Measurements from ENCODE around the gene NUDT16. TPM values are rescaled to one million over a fixed set of nuclear protein-coding genes. Genes with fewer than 3 reads are reported as not detected.

The NUDT16 gene
- total RNA-seq, 4 donors from 2014 or later, result 7.6 to 14.5 (median 11.6) TPM

GRCh38 chr3:131396170-131396569, 14.6 kb downstream of the NUDT16 start:
- Histone ChIP-seq H3K4me3 (no peak overlapping the region), H3K36me3 (no peaks in the 10 kb centered on the region), H3K27me3 (no peaks in the 10 kb centered on the region), H3K9me3 (no peaks in the 10 kb centered on the region), H3K4me1 (no peaks in the 10 kb centered on the region), H3K27ac (no peak overlapping the region)
- TF ChIP-seq POLR2A (IDR thresholded peaks at IDR 0.05), result no peak
- no peak for TF ChIP-seq EP300 (IDR thresholded peaks at IDR 0.05)
- TF ChIP-seq CTCF (IDR thresholded peaks at IDR 0.05), result no peak
- no peak for TF ChIP-seq POLR2AphosphoS5 (IDR thresholded peaks at IDR 0.05)
- DNase-seq (ENCODE audit: low spot score in 2 of 2), result no peak

- Histone ChIP-seq H3K4me3 (no peak overlapping the region), H3K36me3 (no peaks in the 10 kb centered on the region), H3K4me1 (peaks cover 10% of the 10 kb centered on the region), H3K27ac (no peak overlapping the region), H3K9me3 (no peaks in the 10 kb centered on the region), H3K27me3 (no peaks in the 10 kb centered on the region)
- TF ChIP-seq POLR2AphosphoS5 (IDR thresholded peaks at IDR 0.05), result no peak
- WGBS, result 78% methylated on average over 4 of the region's 4 CpGs
- no peak for DNase-seq (ENCODE audit: low spot score in 2 of 2)
These were observed 16.3 kb downstream of the NUDT16 start for GRCh38 chr3:131397889-131398288.

- Histone ChIP-seq H3K36me3 (no peaks in the 10 kb centered on the region), H3K27ac (peak overlapping the region; percentile 53), H3K27me3 (no peaks in the 10 kb centered on the region), H3K9me3 (peaks cover 5% of the 10 kb centered on the region), H3K4me3 (no peak overlapping the region), H3K4me1 (peaks cover 10% of the 10 kb centered on the region)
- TF ChIP-seq POLR2A (IDR thresholded peaks at IDR 0.05) (no peak), POLR2AphosphoS5 (IDR thresholded peaks at IDR 0.05) (no peak), CTCF (IDR thresholded peaks at IDR 0.05) (no peak), EP300 (IDR thresholded peaks at IDR 0.05) (no peak)
- 47% methylated on average over 3 of the region's 3 CpGs for WGBS
- no peak for DNase-seq (ENCODE audit: low spot score in 2 of 2)
These were observed 20.4 kb downstream of the NUDT16 start for GRCh38 chr3:131401978-131402377.

GRCh38 chr3:131402391-131403039, 20.9 kb downstream of the NUDT16 start:
- TF ChIP-seq POLR2A (IDR thresholded peaks at IDR 0.05) (no peak), CTCF (IDR thresholded peaks at IDR 0.05) (no peak)
- Histone ChIP-seq H3K4me3 (no peak overlapping the region), H3K27ac (peak overlapping the region; percentile 53), H3K36me3 (no peaks in the 10 kb centered on the region), H3K9me3 (peaks cover 5% of the 10 kb centered on the region), H3K4me1 (peaks cover 10% of the 10 kb centered on the region), H3K27me3 (no peaks in the 10 kb centered on the region)
- WGBS, result 35% methylated on average over 6 of the region's 6 CpGs
- no peak for DNase-seq (ENCODE audit: low spot score in 2 of 2)

- WGBS, result 70% methylated on average over 3 of the region's 3 CpGs
- no peak overlapping the region for H3K27ac ChIP-seq
These were observed 21.8 kb downstream of the NUDT16 start for GRCh38 chr3:131403216-131403895.

More at GRCh38 chr3:131403216-131403895, 21.8 kb downstream of the NUDT16 start:
- Histone ChIP-seq H3K4me3 (no peak overlapping the region), H3K36me3 (no peaks in the 10 kb centered on the region), H3K9me3 (peaks cover 5% of the 10 kb centered on the region), H3K27me3 (no peaks in the 10 kb centered on the region), H3K4me1 (peaks cover 10% of the 10 kb centered on the region)
- DNase-seq (ENCODE audit: low spot score in 2 of 2), result no peak
- TF ChIP-seq POLR2AphosphoS5 (IDR thresholded peaks at IDR 0.05) (no peak), CTCF (IDR thresholded peaks at IDR 0.05) (no peak), POLR2A (IDR thresholded peaks at IDR 0.05) (no peak), EP300 (IDR thresholded peaks at IDR 0.05) (no peak)

Measured in suprapubic skin (tissue), 4 donors.